Chondrocyte (in vitro differentiated cells): ENCODE measurements around the gene USP32. TPM values are rescaled to one million over a fixed set of nuclear protein-coding genes. Genes with fewer than 3 reads are reported as not detected.

Source experiments
- DNase-seq: peaks from one replicate; pipeline ENCODE4 v3.0.0; 2021; ENCODE audit warnings: mixed read lengths, low spot score
- H3K27ac Mint-ChIP-seq: one replicate; pipeline ENCODE4 v1.8.0; 2021; ENCODE audit warnings: mild to moderate bottlenecking, moderate library complexity, mixed read lengths; ENCODE audit not compliant: unreplicated experiment
- H3K27me3 Mint-ChIP-seq: 2 replicates; pipeline ENCODE4 v1.8.0; 2021; ENCODE audit warnings: low read depth, mixed read lengths
- H3K36me3 Mint-ChIP-seq: 2 replicates; pipeline ENCODE4 v1.8.0; 2021; ENCODE audit warnings: low read depth, mixed read lengths
- H3K4me1 Mint-ChIP-seq: 2 replicates; pipeline ENCODE4 v1.8.0; 2021; ENCODE audit warnings: low read depth, mild to moderate bottlenecking, mixed read lengths
- H3K4me3 Mint-ChIP-seq: one replicate; pipeline ENCODE4 v1.8.0; 2021; ENCODE audit warnings: mild to moderate bottlenecking, moderate library complexity, mixed read lengths; ENCODE audit not compliant: unreplicated experiment
- H3K9me3 Mint-ChIP-seq: 2 replicates; pipeline ENCODE4 v1.8.0; 2021; ENCODE audit warnings: low read depth, mixed read lengths
- total RNA-seq: library from RNA; stranded (reverse); gene quantifications from 3 replicates; pipeline ENCODE4 v1.2.1, GENCODE V29; 2021
- TF ChIP-seq, protein P1 (sequence below): fragments of 200-600 bp; sonication (generic); IDR thresholded peaks from 2 replicates; pipeline ENCODE4 v1.5.0; 2021; ENCODE audit warnings: antibody characterized with exemption, mild to moderate bottlenecking, moderate library complexity

Gene USP32
- total RNA-seq, 1 donor from 2014 or later: 42.2 TPM

DNA sequence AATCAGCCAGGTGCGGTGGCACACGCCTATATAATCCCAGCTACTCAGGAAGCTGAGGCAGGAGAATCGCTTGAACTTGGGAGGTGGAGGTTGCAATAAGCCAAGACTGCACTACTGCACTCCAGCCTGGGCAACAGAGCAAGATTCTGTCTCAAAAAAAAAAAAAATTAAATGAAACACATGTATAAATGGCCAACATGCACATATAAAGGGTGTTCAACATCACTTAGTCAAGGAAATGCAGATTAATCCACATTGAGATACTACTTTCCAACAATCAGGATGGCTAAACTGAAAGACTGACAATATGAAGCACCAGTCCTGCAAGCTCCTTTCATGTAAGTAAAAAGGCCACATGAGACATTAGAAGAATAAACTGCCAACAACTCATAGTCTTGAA lies 20.5 kb downstream of the USP32 start:
- no peak overlapping the region for H3K27ac Mint-ChIP-seq
- H3K27me3 Mint-ChIP-seq: no peaks in the 10 kb centered on the region
- H3K4me3 Mint-ChIP-seq: no peak overlapping the region
- no peaks in the 10 kb centered on the region for H3K9me3 Mint-ChIP-seq
- no peak for DNase-seq
- TF ChIP-seq, protein P1, sequence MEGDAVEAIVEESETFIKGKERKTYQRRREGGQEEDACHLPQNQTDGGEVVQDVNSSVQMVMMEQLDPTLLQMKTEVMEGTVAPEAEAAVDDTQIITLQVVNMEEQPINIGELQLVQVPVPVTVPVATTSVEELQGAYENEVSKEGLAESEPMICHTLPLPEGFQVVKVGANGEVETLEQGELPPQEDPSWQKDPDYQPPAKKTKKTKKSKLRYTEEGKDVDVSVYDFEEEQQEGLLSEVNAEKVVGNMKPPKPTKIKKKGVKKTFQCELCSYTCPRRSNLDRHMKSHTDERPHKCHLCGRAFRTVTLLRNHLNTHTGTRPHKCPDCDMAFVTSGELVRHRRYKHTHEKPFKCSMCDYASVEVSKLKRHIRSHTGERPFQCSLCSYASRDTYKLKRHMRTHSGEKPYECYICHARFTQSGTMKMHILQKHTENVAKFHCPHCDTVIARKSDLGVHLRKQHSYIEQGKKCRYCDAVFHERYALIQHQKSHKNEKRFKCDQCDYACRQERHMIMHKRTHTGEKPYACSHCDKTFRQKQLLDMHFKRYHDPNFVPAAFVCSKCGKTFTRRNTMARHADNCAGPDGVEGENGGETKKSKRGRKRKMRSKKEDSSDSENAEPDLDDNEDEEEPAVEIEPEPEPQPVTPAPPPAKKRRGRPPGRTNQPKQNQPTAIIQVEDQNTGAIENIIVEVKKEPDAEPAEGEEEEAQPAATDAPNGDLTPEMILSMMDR: no peak
- peaks cover 9% of the 10 kb centered on the region for H3K4me1 Mint-ChIP-seq
- H3K36me3 Mint-ChIP-seq: peaks cover 2% of the 10 kb centered on the region

DNA sequence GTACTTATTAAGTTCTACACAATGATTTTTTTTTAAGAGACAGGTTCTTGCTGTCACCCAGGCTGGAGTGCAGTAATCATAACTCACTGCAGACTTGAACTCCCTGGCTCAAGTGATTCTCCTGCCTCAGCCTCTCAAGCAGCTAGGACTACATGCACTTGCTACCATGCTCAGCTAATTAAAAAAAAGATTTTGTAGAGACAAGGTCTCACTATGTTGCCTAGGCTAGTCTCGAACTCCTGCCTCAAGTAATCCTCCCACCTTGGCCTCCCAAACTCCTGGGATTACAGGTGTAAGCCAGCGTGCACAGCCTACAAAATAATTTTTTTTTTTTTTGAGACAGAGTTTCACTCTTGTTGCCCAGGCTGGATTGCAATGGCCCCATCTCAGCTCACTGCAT lies 22.2 kb downstream of the USP32 start:
- Mint-ChIP-seq H3K9me3 (no peaks in the 10 kb centered on the region), H3K4me1 (peaks cover 9% of the 10 kb centered on the region), H3K4me3 (no peak overlapping the region), H3K27ac (no peak overlapping the region), H3K36me3 (peaks cover 2% of the 10 kb centered on the region), H3K27me3 (no peaks in the 10 kb centered on the region)
- no peak for DNase-seq
- TF ChIP-seq, protein P1: no peak

DNA sequence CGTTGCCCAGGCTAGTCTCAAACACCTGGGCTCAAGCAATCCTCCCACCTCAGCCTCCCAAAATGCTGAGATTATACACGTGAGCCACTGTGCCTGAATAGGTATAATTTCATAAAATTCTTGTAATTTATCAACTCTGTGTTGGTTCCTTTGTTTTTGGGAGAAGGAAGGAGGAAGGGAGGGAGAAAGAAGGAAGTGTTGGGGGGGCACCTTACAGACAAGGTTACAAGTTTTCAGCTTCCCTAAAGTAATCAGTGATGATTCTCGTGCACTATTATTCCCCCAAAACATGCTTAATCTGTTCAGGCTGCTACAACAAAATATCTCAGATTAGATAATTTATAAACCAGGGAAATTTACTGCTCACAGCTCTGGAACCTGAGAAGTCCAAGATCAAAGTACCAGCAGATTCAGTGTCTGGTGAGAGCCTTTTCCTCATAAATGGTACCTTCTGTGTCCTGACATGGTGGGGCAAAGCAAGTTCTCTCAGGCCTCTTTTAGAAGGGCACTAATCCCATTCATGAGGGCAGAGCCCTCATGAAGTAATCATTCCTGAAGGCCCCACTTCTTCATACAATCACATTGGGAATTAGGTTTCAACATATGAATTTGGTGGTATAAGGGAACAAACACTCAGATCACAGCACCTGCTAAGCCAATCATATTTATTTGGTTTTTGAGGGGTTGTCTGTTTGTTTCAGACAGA lies 28.1 kb downstream of the USP32 start:
- Mint-ChIP-seq H3K36me3 (no peaks in the 10 kb centered on the region), H3K4me3 (no peak overlapping the region), H3K27ac (no peak overlapping the region), H3K27me3 (no peaks in the 10 kb centered on the region), H3K4me1 (peaks cover 4% of the 10 kb centered on the region), H3K9me3 (no peaks in the 10 kb centered on the region)
- no peak for DNase-seq
- TF ChIP-seq, protein P1: no peak

DNA sequence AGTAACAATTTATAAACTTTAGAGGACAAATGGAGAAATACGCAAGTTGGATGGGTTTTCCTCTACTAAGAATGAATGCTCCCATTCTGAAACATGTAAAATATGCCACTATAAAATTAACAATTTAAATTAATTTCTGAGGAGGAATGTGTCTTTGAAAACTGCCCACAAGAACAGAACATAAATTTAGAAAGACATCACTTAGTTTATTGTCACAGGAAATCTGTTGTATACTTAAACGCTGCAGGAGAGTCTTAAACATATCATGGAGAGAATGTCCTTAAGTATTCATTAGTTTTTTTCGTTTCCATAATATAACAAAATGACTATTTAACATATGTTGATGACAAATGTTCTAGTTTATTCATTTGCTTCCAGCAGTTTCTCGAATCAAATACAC lies 29.6 kb downstream of the USP32 start:
- no peaks in the 10 kb centered on the region for H3K9me3 Mint-ChIP-seq
- TF ChIP-seq, protein P1: no peak
- peaks cover 7% of the 10 kb centered on the region for H3K4me1 Mint-ChIP-seq
- H3K36me3 Mint-ChIP-seq: no peaks in the 10 kb centered on the region
- H3K4me3 Mint-ChIP-seq: no peak overlapping the region
- H3K27ac Mint-ChIP-seq: no peak overlapping the region
- DNase-seq: no peak
- no peaks in the 10 kb centered on the region for H3K27me3 Mint-ChIP-seq

DNA sequence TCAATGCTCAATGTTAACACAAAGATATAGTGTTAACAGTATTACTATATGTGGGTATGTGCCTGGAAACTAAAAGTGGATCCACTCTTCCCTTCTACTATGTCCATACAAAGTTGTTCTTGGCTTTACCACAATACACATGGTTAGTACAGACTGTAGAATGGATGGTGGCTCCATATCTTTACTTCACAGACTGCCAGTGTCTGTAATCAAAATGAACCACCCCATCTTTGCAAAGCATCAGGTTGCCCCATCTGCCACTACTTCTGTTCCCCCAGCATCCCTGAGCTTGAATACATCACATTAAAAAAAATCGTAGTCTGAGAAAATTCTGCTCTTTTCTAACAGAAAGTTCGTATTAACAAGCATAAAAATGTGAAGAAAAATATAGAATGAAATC lies 30.0 kb downstream of the USP32 start:
- Mint-ChIP-seq H3K27me3 (no peaks in the 10 kb centered on the region), H3K9me3 (no peaks in the 10 kb centered on the region), H3K36me3 (no peaks in the 10 kb centered on the region), H3K4me3 (no peak overlapping the region), H3K4me1 (peaks cover 9% of the 10 kb centered on the region), H3K27ac (no peak overlapping the region)
- TF ChIP-seq, protein P1: no peak
- DNase-seq: no peak
